ENCODE measurements around the gene TMEM72.

The TMEM72 gene

GRCh38 chr10:44969854-44970253, 58.7 kb downstream of the TMEM72 start:
- peaks cover 7% of the 10 kb centered on the region for H3K36me3 ChIP-seq (ENCODE audit: control insufficient read depth, insufficient read depth, low read length)
- WGBS, 2 experiments (ENCODE audit: insufficient coverage in 2 of 2): 98 to 100% methylated on average over 5 to 7 of the region's 9 CpGs
- H3K4me1 ChIP-seq (ENCODE audit: control insufficient read depth, insufficient read depth, low read length, poor library complexity, severe bottlenecking): peaks cover 47% of the 10 kb centered on the region
- H3K27ac ChIP-seq (ENCODE audit: low read depth, low read length, severe bottlenecking): no peak overlapping the region
- H3K4me3 ChIP-seq (ENCODE audit: extremely low read depth, insufficient read depth, low read length, poor library complexity, severe bottlenecking): no peak overlapping the region
- H3K9me3 ChIP-seq (ENCODE audit: control insufficient read depth, low read length): no peaks in the 10 kb centered on the region

- peaks cover 7% of the 10 kb centered on the region for H3K36me3 ChIP-seq (ENCODE audit: control insufficient read depth, insufficient read depth, low read length)
- WGBS, 2 experiments (ENCODE audit: insufficient coverage in 2 of 2): 87 to 96% methylated on average over 6 of the region's 8 CpGs
- H3K4me1 ChIP-seq (ENCODE audit: control insufficient read depth, insufficient read depth, low read length, poor library complexity, severe bottlenecking): peaks cover 41% of the 10 kb centered on the region
- H3K27ac ChIP-seq (ENCODE audit: low read depth, low read length, severe bottlenecking): no peak overlapping the region
- H3K9me3 ChIP-seq (ENCODE audit: control insufficient read depth, low read length): no peaks in the 10 kb centered on the region
- H3K4me3 ChIP-seq (ENCODE audit: extremely low read depth, insufficient read depth, low read length, poor library complexity, severe bottlenecking): no peak overlapping the region
Measured at GRCh38 chr10:44970812-44971395, 59.8 kb downstream of the TMEM72 start.

- WGBS, 2 experiments (ENCODE audit: insufficient coverage in 2 of 2): 95 to 100% methylated on average over 8 to 11 of the region's 11 CpGs
Measured at GRCh38 chr10:44971434-44971833, 60.3 kb downstream of the TMEM72 start.

GRCh38 chr10:44971935-44972757, 61.0 kb downstream of the TMEM72 start:
- no peak overlapping the region for H3K4me3 ChIP-seq (ENCODE audit: extremely low read depth, insufficient read depth, low read length, poor library complexity, severe bottlenecking)
- H3K9me3 ChIP-seq (ENCODE audit: control insufficient read depth, low read length): no peaks in the 10 kb centered on the region

More at GRCh38 chr10:44971434-44971833, 60.3 kb downstream of the TMEM72 start:
- H3K4me3 ChIP-seq (ENCODE audit: extremely low read depth, insufficient read depth, low read length, poor library complexity, severe bottlenecking): no peak overlapping the region
- H3K36me3 ChIP-seq (ENCODE audit: control insufficient read depth, insufficient read depth, low read length): peaks cover 7% of the 10 kb centered on the region
- H3K4me1 ChIP-seq (ENCODE audit: control insufficient read depth, insufficient read depth, low read length, poor library complexity, severe bottlenecking): peaks cover 41% of the 10 kb centered on the region
- no peaks in the 10 kb centered on the region for H3K9me3 ChIP-seq (ENCODE audit: control insufficient read depth, low read length)
- H3K27ac ChIP-seq (ENCODE audit: low read depth, low read length, severe bottlenecking): no peak overlapping the region

GRCh38 chr10:44972874-44973306, 61.8 kb downstream of the TMEM72 start:
- 53 to 79% methylated on average over 4 to 5 of the region's 6 CpGs for WGBS, 2 experiments (ENCODE audit: insufficient coverage in 2 of 2)

More at GRCh38 chr10:44971935-44972757, 61.0 kb downstream of the TMEM72 start:
- 93 to 100% methylated on average over 5 to 7 of the region's 12 CpGs for WGBS, 2 experiments (ENCODE audit: insufficient coverage in 2 of 2)
- H3K36me3 ChIP-seq (ENCODE audit: control insufficient read depth, insufficient read depth, low read length): peaks cover 13% of the 10 kb centered on the region
- peaks cover 37% of the 10 kb centered on the region for H3K4me1 ChIP-seq (ENCODE audit: control insufficient read depth, insufficient read depth, low read length, poor library complexity, severe bottlenecking)
- H3K27ac ChIP-seq (ENCODE audit: low read depth, low read length, severe bottlenecking): no peak overlapping the region

GRCh38 chr10:44973323-44974081, 62.4 kb downstream of the TMEM72 start:
- Histone ChIP-seq H3K27ac (ENCODE audit: low read depth, low read length, severe bottlenecking) (no peak overlapping the region), H3K36me3 (ENCODE audit: control insufficient read depth, insufficient read depth, low read length) (peaks cover 17% of the 10 kb centered on the region), H3K4me1 (ENCODE audit: control insufficient read depth, insufficient read depth, low read length, poor library complexity, severe bottlenecking) (peaks cover 40% of the 10 kb centered on the region), H3K4me3 (ENCODE audit: extremely low read depth, insufficient read depth, low read length, poor library complexity, severe bottlenecking) (no peak overlapping the region), H3K9me3 (ENCODE audit: control insufficient read depth, low read length) (no peaks in the 10 kb centered on the region)
- WGBS, 2 experiments (ENCODE audit: insufficient coverage in 2 of 2): 58 to 69% methylated on average over 11 to 15 of the region's 18 CpGs

More at GRCh38 chr10:44972874-44973306, 61.8 kb downstream of the TMEM72 start:
- Histone ChIP-seq H3K36me3 (ENCODE audit: control insufficient read depth, insufficient read depth, low read length) (peaks cover 17% of the 10 kb centered on the region), H3K9me3 (ENCODE audit: control insufficient read depth, low read length) (no peaks in the 10 kb centered on the region), H3K27ac (ENCODE audit: low read depth, low read length, severe bottlenecking) (no peak overlapping the region), H3K4me1 (ENCODE audit: control insufficient read depth, insufficient read depth, low read length, poor library complexity, severe bottlenecking) (peaks cover 36% of the 10 kb centered on the region), H3K4me3 (ENCODE audit: extremely low read depth, insufficient read depth, low read length, poor library complexity, severe bottlenecking) (no peak overlapping the region)

GRCh38 chr10:44974082-44974627, 63.0 kb downstream of the TMEM72 start:
- Histone ChIP-seq H3K4me3 (ENCODE audit: extremely low read depth, insufficient read depth, low read length, poor library complexity, severe bottlenecking) (peak overlapping the region; percentile 18), H3K9me3 (ENCODE audit: control insufficient read depth, low read length) (no peaks in the 10 kb centered on the region), H3K27ac (ENCODE audit: low read depth, low read length, severe bottlenecking) (no peak overlapping the region), H3K4me1 (ENCODE audit: control insufficient read depth, insufficient read depth, low read length, poor library complexity, severe bottlenecking) (peaks cover 45% of the 10 kb centered on the region), H3K36me3 (ENCODE audit: control insufficient read depth, insufficient read depth, low read length) (peaks cover 17% of the 10 kb centered on the region)
- 38 to 49% methylated on average over 5 to 7 of the region's 7 CpGs for WGBS, 2 experiments (ENCODE audit: insufficient coverage in 2 of 2)

GRCh38 chr10:44974628-44975430, 63.7 kb downstream of the TMEM72 start:
- Histone ChIP-seq H3K4me3 (ENCODE audit: extremely low read depth, insufficient read depth, low read length, poor library complexity, severe bottlenecking) (peak overlapping the region; percentile 18), H3K4me1 (ENCODE audit: control insufficient read depth, insufficient read depth, low read length, poor library complexity, severe bottlenecking) (peaks cover 51% of the 10 kb centered on the region), H3K27ac (ENCODE audit: low read depth, low read length, severe bottlenecking) (peak overlapping the region; percentile 73), H3K9me3 (ENCODE audit: control insufficient read depth, low read length) (no peaks in the 10 kb centered on the region), H3K36me3 (ENCODE audit: control insufficient read depth, insufficient read depth, low read length) (peaks cover 17% of the 10 kb centered on the region)
- 6 to 7% methylated on average over 40 to 43 of the region's 46 CpGs for WGBS, 2 experiments (ENCODE audit: insufficient coverage in 2 of 2)

GRCh38 chr10:44975431-44976331, 64.5 kb downstream of the TMEM72 start:
- Histone ChIP-seq H3K36me3 (ENCODE audit: control insufficient read depth, insufficient read depth, low read length) (peaks cover 14% of the 10 kb centered on the region), H3K27ac (ENCODE audit: low read depth, low read length, severe bottlenecking) (peak overlapping the region; percentile 79), H3K4me3 (ENCODE audit: extremely low read depth, insufficient read depth, low read length, poor library complexity, severe bottlenecking) (peak overlapping the region; percentile 18), H3K4me1 (ENCODE audit: control insufficient read depth, insufficient read depth, low read length, poor library complexity, severe bottlenecking) (peaks cover 60% of the 10 kb centered on the region), H3K9me3 (ENCODE audit: control insufficient read depth, low read length) (no peaks in the 10 kb centered on the region)
- 14 to 20% methylated on average over 6 to 9 of the region's 10 CpGs for whole genome bisulfite sequencing, 2 experiments (ENCODE audit: insufficient coverage in 2 of 2)

Data from mesodermal cell (in vitro differentiated cells).